Tibial nerve (tissue), 4 donors: ENCODE results near the gene SRPK2. TPM values are rescaled to one million over a fixed set of nuclear protein-coding genes. Genes with fewer than 3 reads are reported as not detected.
"Not testable (repeated sequence)": the region's sequence is repeated elsewhere in the genome, so short reads cannot be mapped to it uniquely, and the experiment has no call there.

Experiments used
- DNase-seq, 2 donors: peaks; one replicate each; pipeline ENCODE4 v3.0.0-alpha.2; 2019; ENCODE audit warnings: low spot score in 2 of 2
- H3K27ac ChIP-seq, 4 donors: fragments of 200-600 bp; sonication (generic) in 3 of 4; one replicate each; pipeline ENCODE4 v1.5.1; 2017 to 2019; ENCODE audit warnings: mild to moderate bottlenecking in 1 of 4
- H3K27me3 ChIP-seq, 2 donors: fragments of 200-600 bp; sonication (generic) in 1 of 2; one replicate each; pipeline versions ENCODE4 v1.5.1 to v1.6.0; 2017 to 2019
- H3K36me3 ChIP-seq, 3 donors: fragments of 200-600 bp; sonication (generic); one replicate each; pipeline ENCODE4 v1.5.1; 2018 to 2019
- H3K4me1 ChIP-seq, 4 donors: fragments of 200-600 bp; sonication (generic) in 3 of 4; one replicate each; pipeline ENCODE4 v1.5.1; 2017 to 2019
- H3K4me3 ChIP-seq, 4 donors: fragments of 200-600 bp; sonication (generic) in 3 of 4; one replicate each; pipeline ENCODE4 v1.5.1; 2017 to 2019; ENCODE audit warnings: mild to moderate bottlenecking in 1 of 4, moderate library complexity in 1 of 4
- H3K9me3 ChIP-seq, 4 donors: fragments of 200-600 bp; sonication (generic) in 3 of 4; one replicate each; pipeline ENCODE4 v1.5.1; 2017 to 2019
- CTCF ChIP-seq, 5 experiments: fragments of 200-600 bp in 3 of 5; fragments of 450-650 bp in 2 of 5; sonication (generic) in 3 of 5; IDR thresholded peaks; one replicate each; pipeline ENCODE4 v1.5.1; 2016 to 2019; ENCODE audit warnings: antibody characterized with exemption in 5 of 5, mild to moderate bottlenecking in 3 of 5, moderate library complexity in 2 of 5
- EP300 ChIP-seq, 2 donors: sonication (generic); formaldehyde crosslinking; IDR thresholded peaks; one replicate each; pipeline ENCODE4 v1.6.1; 2017; ENCODE audit warnings: antibody characterized with exemption in 2 of 2, mild to moderate bottlenecking in 1 of 2
- POLR2A ChIP-seq, 2 donors: fragments of 450-650 bp; IDR thresholded peaks; one replicate each; pipeline ENCODE4 v1.6.1; 2017; ENCODE audit warnings: antibody characterized with exemption in 2 of 2, mild to moderate bottlenecking in 2 of 2, moderate library complexity in 2 of 2
- WGBS, 2 donors: methylation state at CpG; one replicate each; pipeline ENCODE4 v1.1.5; 2018; 5-methylcytosine and 5-hydroxymethylcytosine counted together
- total RNA-seq, 4 donors: library from RNA; depleted of rRNA; stranded (reverse); fragments of >200 nt; gene quantifications; one replicate each; pipeline ENCODE4 v1.1.0, GENCODE V29; 2016

The SRPK2 gene
- total RNA-seq, 4 donors from 2014 or later: 54.1 to 94.4 (median 61.9) TPM

- 87 to 88% methylated on average over 2 of the region's 2 CpGs for WGBS, 2 donors
- Histone ChIP-seq H3K36me3 (no peaks in the 10 kb centered on the region), H3K4me1 (no peaks in the 10 kb centered on the region)
Observed at GRCh38 chr7:105367458-105367857, 21.3 kb downstream of the SRPK2 start.

GRCh38 chr7:105365541-105366534 is 22.9 kb downstream of the SRPK2 start:
- 90 to 92% methylated on average over 25 of the region's 25 CpGs for WGBS, 2 donors
- no peak overlapping the region for H3K4me3 ChIP-seq
- no peaks in the 10 kb centered on the region for H3K27me3 ChIP-seq
- H3K27ac ChIP-seq: no peak overlapping the region
- TF ChIP-seq EP300 (IDR thresholded peaks at IDR 0.05): no peak
- no peak for TF ChIP-seq POLR2A (IDR thresholded peaks at IDR 0.05)
- TF ChIP-seq CTCF (IDR thresholded peaks at IDR 0.05): no peak
- DNase-seq: no peak
- no peaks in the 10 kb centered on the region for H3K36me3 ChIP-seq
- no peaks in the 10 kb centered on the region for H3K9me3 ChIP-seq
- no peaks in the 10 kb centered on the region for H3K4me1 ChIP-seq

More at GRCh38 chr7:105367458-105367857, 21.3 kb downstream of the SRPK2 start:
- H3K27ac ChIP-seq: no peak overlapping the region
- H3K27me3 ChIP-seq: no peaks in the 10 kb centered on the region
- no peaks in the 10 kb centered on the region for H3K9me3 ChIP-seq
- H3K4me3 ChIP-seq: no peak overlapping the region
- no peak for DNase-seq
- TF ChIP-seq CTCF (IDR thresholded peaks at IDR 0.05) (no peak), EP300 (IDR thresholded peaks at IDR 0.05) (no peak), POLR2A (IDR thresholded peaks at IDR 0.05) (no peak)

- TF ChIP-seq POLR2A (IDR thresholded peaks at IDR 0.05): no peak
- TF ChIP-seq EP300 (IDR thresholded peaks at IDR 0.05): no peak
- TF ChIP-seq CTCF (IDR thresholded peaks at IDR 0.05): no peak
- no peak overlapping the region for H3K4me3 ChIP-seq
- 94 to 96% methylated on average over 3 of the region's 3 CpGs for WGBS, 2 donors
Observed at GRCh38 chr7:105364684-105365083, 24.0 kb downstream of the SRPK2 start.

GRCh38 chr7:105363657-105364056 is 25.1 kb downstream of the SRPK2 start:
- not testable (repeated sequence) for H3K4me1 ChIP-seq, H3K36me3 ChIP-seq, H3K9me3 ChIP-seq, H3K27me3 ChIP-seq, H3K27ac ChIP-seq, H3K4me3 ChIP-seq, DNase-seq
- WGBS, 2 donors: 97 to 98% methylated on average over 6 of the region's 6 CpGs

More at GRCh38 chr7:105364684-105365083, 24.0 kb downstream of the SRPK2 start:
- H3K27ac ChIP-seq: no peak overlapping the region
- no peaks in the 10 kb centered on the region for H3K4me1 ChIP-seq
- no peaks in the 10 kb centered on the region for H3K27me3 ChIP-seq
- H3K9me3 ChIP-seq: no peaks in the 10 kb centered on the region
- DNase-seq: no peak
- no peaks in the 10 kb centered on the region for H3K36me3 ChIP-seq

- not testable (repeated sequence) for H3K27ac ChIP-seq, H3K27me3 ChIP-seq, H3K4me3 ChIP-seq, DNase-seq, H3K4me1 ChIP-seq, H3K36me3 ChIP-seq, H3K9me3 ChIP-seq
- WGBS, 2 donors: 96 to 98% methylated on average over 5 of the region's 5 CpGs
Observed at GRCh38 chr7:105362685-105363084, 26.0 kb downstream of the SRPK2 start.

GRCh38 chr7:105361995-105362394 is 26.7 kb downstream of the SRPK2 start:
- H3K36me3 ChIP-seq, H3K4me1 ChIP-seq, H3K4me3 ChIP-seq, H3K27me3 ChIP-seq, DNase-seq, H3K9me3 ChIP-seq, H3K27ac ChIP-seq: not testable (repeated sequence)
- 93 to 99% methylated on average over 8 of the region's 8 CpGs for WGBS, 2 donors

- H3K4me1 ChIP-seq, H3K4me3 ChIP-seq, H3K27me3 ChIP-seq, DNase-seq, H3K36me3 ChIP-seq, H3K27ac ChIP-seq, H3K9me3 ChIP-seq: not testable (repeated sequence)
- WGBS, 2 donors: 94 to 98% methylated on average over 2 of the region's 2 CpGs
Observed at GRCh38 chr7:105360149-105360548, 28.6 kb downstream of the SRPK2 start.
